GF-D8 (cell line): Measurements from ENCODE around the gene ORC4.
"Not testable (repeated sequence)": the region's sequence is repeated elsewhere in the genome, so short reads cannot be mapped to it uniquely, and the experiment has no call there.

ENCODE experiments used
- DNase-seq: peaks from one replicate; lab custom pipeline; 2025; lab: John Stamatoyannopoulos, UW

The ORC4 gene

DNA sequence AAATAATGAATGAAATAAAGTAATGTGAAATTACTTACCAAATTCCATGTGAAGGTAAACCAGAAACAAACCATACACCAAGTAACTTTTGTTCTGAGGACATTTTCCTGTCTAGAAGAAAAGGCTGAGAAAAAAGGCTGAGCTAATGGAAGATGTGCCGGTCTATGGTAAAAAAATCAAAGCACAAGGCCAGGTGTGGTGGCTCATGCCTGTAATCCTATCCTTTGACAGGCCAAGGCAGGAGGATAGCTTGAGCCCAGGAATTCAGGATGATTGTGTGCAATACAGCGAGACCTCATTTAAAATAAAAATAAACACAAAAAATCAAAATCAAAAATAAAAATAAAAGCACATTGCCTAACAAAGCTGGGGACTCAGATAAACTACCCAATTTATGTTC, 6.7 kb downstream of the ORC4 start:
- no peak for DNase-seq

DNA sequence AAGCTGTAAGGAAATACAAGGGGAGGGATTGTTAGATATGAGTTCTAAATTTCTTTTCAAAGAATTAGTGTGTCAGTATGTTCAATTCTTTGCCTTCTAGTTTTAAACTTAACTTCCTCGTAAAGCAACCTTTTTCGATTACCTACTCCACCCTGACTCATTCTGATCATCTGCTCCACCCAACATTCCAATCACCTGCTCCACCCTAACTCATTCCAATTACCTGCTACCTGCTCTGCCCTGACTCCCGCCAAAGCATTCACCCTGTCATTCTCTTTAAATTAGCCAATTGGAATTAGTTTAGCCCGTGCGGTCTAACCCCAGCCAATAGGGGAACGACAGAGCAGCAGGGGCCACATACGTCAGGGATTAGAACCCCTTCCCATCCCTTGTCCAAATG, 12.1 kb downstream of the ORC4 start:
- not testable (repeated sequence) for DNase-seq

DNA sequence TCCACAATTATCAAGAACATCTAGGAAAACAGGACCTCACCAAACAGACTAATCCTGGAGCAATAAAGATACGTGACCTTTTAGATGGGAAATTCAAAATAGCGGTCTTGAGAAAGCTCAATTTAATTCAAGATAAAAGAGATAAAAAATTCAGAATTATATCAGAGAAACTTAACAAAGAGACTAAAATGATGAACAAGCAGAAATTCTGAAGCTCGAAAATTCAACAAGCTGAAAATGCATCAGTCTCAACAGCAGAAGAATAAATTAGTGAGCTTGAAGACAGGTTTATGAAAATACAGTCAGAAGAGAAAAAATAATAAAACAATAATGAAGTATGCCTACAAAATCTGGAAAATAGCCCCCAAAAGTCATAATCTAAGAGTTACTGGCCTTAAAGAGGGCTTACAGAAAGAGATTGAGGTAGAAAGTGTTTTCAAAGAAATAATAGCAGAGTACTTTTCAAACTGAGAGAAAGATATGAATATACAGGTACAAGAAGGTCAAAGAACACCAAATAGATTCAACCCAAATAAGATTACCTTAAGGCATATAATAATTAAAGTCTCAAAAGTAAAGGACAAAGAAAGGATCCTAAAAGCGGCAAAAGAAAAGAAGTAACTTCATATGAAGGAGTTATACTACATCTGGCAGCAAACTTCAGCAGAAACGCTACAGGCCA, 13.2 kb downstream of the ORC4 start:
- DNase-seq, result no peak

DNA sequence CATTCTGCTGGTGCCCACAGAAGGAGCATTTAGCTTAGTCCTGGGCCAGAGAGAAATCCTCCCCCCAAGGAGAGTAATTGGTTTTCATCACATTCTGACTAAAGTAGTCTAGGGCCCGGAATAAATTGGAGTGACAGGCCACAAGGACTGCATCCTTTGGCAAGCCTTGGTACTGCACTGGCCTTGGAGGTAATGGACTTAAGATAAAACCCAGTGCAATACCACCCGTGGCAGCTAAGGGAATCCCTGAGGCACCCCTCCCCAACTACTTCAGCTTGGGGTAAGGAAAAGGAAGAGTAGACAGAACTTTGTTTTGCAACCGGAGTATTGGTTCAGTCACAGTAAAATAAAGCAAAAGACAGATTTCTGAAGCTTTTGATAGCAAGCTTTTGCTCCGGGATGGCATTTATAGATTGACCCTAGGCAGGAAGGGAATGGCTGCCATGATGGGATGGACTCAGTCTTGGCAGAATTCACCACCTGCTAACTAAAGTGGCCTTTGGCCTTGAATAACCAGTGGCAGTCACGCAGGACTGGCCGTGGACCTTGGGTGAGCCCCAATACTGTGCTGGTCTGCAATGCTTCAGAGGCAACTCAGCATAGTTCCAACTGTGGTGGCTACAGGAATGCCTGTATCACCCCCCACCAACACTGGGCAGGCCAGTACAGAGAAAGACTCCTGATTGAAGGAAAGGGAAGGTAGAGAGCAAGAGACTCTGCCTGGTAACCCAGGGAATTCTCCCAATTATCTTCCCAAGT, 14.1 kb downstream of the ORC4 start:
- no peak for DNase-seq

DNA sequence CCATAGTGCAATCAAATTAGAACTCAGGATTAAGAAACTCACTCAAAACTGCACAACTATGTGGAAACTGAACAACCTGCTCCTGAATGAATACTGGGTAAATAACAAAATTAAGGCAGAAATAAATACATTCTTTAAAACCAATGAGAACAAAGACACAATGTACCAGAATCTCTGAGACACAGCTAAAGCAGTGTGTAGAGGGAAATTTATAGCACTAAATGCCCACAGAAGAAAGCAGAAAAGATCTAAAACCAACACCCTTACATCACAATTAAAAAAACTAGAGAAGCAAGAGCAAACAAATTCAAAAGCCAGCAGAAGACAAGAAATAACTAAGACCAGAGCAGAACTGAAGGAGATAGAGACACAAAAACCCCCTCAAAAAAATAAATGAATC, 18.1 kb downstream of the ORC4 start:
- not testable (repeated sequence) for DNase-seq

DNA sequence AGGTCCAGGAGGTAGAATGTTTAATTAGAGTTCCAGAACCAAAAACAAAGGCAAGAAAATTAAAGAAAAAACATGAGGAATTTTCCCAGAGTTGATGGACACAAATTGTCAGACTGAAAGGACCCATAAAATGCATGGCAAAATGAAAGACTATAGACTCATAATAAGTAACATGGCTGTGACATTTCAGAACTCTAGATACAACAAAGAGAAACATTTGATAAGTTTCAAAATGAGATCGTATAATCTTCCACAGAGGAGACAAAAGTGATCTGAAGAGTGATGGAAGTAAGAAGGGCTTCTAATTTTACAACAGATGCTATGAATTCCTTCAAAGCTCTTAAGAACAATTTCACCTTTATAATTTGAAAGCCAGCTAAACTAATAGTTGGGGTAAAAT, 20.4 kb downstream of the ORC4 start:
- no peak for DNase-seq

DNA sequence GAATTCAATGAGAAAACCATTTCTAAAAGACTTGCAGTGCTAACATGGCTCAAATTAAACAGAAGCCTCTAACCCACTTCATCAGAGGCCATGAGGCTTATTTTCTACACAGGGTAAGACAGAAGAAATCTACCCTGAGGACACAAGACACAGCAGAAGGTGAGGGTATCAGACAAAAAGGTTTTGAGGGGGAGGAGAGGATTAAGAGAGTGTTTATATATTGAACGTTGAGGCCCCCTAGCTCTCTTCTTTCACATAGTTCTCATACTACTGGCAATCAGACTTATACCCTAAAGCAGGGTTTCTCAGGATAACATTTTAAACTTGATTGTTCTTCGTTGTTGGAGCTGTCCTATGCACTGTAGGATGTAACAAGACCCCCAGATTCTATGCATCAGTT, 21.4 kb downstream of the ORC4 start:
- no peak for DNase-seq

DNA sequence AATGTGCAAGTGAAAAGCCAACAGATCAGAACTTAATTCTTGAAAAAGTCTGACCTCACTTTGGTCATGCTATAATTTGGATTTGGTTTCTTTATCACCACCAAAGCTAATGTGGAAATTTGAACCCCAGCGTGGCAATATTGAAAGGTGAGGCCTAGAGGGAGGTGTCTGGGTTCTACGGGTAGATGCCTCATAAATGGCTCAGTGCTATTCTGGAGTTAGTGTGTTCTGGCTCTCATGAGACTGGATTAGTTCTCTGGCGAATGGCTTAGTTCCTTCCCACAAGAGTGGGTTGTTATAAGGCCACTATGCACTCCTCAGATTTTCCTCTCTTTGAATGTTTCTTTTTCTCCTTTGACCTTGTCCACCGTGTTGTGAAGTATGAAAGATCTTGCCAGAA, 22.3 kb downstream of the ORC4 start:
- no peak for DNase-seq

DNA sequence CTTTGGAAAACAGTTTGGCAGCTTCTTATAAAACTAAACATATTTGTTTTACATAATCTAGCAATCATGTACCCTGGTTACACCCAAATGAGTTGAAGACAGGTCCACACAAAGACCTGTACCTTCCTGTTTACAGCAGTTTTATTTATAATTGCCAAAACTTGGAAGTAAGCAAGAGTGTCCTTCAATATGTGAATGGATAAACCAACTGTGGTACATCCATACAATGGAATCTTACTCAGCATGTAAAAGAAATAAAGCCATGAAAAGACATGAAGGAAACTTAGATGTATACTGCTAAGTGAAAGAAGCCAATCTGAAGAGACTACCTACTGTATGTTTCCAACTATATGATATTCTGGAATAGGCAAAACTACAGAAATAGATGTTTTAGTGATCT, 23.7 kb downstream of the ORC4 start:
- no peak for DNase-seq

DNA sequence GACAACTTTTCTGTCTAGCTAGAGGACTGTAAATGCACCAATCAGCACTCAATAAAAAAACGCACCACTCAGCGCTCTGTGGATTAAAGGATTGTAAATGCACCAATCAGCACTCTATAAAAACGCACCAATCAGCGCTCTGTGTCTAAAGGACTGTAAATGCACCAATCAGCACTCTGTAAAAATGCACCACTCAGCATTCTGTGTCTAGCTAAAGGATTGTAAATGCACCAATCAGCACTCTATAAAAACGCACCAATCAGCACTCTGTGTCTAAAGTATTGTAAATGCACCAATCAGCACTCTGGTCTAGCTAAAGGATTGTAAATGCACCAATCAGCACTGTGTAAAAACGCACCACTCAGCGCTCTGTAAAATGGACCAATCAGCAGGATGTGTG, 25.6 kb downstream of the ORC4 start:
- not testable (repeated sequence) for DNase-seq

DNA sequence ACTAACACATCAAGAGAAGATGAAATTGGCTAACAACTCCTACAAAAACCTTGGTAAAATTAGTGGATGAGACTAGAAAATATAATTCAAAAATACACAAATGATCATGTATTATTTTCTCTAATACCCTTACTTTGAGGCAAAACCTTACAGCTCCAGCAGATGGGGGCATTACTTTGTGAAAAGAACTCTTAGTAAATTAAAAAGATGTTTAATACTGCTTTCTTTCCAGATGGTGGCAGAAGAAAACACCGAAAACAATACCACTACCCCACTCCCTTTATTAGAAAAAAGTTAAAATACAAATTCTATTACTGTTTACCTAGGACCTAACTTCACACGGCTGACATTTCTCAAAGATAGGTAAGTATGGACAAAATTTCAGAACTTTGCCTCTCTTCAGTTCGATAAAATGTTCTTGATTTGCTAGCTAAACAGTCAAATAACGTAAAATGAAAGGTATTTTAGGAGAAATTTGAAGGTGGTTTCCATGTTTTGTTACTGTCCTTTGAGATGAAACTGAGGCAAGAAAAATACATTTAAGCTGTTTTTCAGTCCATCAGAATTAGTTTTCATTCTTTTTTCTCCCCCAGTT, 30.6 kb downstream of the ORC4 start:
- DNase-seq, result peak; percentile 17

DNA sequence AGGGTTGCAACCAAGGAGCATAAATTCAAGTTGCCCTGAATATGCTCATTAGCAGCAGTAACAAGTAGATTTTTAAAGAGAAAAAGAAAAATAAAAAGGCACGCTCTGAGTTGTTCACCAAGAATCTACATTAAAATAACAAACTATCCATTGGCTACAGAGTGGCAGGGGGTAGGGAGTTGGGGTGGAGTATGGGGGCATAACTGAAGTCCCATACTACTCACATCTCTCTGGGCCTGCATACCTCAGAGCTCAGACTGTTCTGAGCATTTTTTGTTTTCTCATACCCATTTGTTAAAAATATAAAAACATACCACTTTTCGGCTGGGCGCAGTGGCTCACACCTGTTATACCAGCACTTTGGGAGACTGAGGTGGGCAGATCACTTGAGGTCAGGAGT, 31.4 kb downstream of the ORC4 start:
- DNase-seq, result no peak

DNA sequence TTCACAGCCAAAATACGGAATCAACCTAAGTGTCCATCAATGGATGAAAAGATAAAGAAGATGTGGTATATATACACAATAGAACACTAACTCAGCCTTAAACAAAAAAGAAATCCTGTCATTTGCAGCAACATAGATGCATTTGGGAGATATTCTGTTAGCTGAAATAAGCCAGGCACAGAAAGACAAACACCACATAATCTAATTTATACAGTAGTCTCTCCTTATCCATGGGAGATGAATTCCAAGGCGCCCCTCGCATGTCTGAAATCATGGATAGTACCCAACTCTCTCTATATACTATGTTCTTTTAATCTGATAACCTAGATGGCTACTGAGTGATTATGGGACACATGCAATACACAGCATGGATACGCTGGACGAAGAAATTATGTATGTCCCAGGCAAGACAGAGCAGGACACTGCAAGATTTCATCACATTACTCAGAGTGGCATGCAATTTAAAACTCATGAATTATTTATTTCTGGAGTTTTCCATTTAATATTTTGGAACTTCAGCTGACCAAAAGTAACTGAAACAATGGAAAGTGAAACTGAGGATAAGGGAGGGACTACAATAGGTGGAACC, 39.5 kb downstream of the ORC4 start:
- DNase-seq, result no peak

DNA sequence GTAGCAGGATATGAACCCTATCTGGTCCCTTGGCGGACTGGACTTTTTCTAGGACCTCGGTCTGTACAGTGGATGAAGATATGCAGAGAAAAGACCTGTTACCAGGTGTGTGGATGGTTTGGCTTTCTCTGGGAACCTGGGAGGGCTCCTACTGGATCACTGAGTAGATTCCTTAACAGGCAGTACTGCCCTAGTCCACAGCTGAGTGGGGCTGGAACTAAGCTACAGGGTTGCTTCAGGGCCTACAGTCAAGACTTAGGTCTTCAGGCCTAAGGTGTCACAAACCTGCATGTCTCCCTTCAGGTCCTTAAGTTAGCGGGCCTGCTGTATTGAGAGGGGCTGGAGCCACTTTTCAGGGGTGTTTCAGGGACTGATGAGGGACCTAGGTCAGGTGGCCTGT, 42.9 kb downstream of the ORC4 start:
- DNase-seq, result no peak

DNA sequence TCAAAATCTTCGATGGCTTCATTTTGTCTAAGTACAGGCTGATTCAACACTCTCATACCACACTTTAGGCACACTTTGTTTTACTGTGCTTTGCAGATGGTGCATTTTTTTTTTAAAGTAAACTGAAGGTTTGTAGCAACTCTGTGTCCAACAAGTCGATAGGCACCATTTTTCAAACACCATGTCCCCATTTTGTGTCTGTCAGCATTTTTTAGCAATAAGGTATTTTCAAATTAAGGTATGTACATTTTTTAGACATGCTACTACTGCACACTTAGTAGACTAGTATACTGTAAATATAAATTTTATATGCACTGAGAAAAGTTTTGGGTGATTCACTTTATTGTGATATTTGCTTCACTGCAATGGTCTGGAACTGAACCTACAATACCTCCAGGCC, 44.4 kb downstream of the ORC4 start:
- DNase-seq, result no peak

DNA sequence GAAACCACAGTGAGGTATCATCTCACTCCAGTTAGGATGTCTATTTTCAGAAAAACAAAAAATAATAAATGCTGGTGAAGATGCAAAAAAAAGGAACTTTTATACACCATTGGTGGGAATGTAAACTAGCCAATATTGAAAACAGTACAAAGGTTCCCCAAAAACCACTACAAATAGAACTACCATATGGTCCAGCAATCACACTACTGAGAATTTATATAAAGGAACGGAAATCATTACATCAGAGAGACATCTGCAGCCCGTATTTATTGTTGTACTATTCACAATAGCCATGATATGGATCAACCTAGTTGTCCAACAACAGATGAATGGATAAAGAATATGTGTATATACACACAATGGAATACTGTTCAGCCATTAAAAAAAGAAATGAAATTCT, 52.0 kb downstream of the ORC4 start:
- DNase-seq, result no peak

DNA sequence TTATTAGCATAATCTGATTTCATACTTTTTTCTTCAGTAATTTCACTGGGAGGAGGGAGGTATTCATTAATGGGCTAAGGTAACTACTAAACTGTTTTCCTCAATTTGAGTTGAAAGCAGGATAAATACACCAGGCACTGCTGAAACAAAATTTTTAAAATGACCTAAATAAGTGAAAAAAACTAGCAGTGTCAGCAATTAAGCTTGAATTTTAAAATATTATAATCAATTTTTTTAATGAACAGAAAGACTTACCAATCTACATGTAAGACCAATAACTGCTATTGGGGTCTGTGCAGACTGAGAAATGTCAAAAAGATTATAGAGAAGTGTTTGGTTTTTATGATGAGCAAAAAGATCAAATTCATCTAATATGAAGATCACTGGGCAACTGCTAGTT, 68.4 kb downstream of the ORC4 start:
- no peak for DNase-seq

DNA sequence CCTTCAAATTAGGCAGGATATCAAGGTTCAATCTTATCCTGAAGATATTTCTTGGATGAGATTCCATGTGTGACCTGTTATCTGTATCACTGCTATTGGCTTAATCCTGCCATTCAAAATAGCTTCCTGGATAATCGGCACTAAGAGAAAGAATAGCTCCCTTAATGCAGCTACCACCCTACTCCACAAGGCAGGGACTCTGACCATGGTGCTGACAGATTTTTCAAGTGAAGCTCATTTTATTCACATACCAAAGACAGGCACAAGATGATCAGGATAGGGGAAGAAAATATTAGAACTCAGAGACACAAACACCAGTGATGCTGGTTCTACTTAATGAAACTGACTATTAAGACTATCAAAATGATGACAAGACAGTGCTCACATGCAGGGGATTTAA, 74.9 kb downstream of the ORC4 start:
- DNase-seq, result no peak

DNA sequence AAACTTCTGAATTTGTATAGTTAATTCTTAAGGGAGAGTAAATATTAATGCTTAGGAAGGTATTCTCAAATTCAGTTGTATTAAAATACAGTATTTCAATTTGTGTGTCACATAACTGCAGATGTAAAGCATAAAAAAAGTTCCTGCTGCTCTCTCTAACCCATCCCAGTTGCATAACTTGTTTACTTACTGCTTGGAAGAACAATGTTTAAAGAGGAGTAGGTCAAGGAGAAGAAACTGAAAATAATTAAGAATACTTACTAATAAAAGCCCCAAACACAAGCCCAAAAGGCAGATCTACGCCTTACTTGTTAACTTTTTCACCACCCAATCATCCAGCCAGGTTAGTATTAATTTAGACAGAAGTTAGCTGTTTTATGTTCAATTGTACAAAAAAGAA, 81.2 kb downstream of the ORC4 start:
- DNase-seq, result no peak

DNA sequence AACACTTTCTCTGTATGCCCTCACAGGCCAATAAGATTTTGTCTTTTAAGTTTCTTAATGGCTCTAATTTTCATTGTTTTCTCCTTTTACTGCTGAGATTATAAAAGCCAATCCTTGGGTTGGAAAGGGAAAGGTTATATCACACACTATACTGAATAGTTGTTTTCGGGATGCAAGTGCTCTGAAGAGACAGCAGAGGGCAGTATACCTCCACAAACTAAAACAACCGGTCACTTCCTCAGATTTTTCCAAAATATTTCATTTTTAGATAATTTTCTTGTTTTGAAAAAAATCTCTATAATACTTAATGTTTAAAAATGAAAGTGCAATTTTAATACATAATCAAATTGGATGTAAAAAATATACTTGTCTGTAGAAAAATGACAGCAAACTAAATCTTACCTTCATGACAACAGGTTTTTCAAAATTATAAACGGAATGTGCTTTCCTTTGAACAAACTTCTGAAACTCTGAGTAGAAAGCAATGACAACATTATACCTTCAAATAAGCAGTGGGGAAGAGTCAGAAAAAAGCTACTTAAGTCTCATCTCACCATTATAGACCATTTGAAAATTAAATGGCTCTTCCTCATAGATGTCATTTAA, 82.7 kb downstream of the ORC4 start:
- no peak for DNase-seq

DNA sequence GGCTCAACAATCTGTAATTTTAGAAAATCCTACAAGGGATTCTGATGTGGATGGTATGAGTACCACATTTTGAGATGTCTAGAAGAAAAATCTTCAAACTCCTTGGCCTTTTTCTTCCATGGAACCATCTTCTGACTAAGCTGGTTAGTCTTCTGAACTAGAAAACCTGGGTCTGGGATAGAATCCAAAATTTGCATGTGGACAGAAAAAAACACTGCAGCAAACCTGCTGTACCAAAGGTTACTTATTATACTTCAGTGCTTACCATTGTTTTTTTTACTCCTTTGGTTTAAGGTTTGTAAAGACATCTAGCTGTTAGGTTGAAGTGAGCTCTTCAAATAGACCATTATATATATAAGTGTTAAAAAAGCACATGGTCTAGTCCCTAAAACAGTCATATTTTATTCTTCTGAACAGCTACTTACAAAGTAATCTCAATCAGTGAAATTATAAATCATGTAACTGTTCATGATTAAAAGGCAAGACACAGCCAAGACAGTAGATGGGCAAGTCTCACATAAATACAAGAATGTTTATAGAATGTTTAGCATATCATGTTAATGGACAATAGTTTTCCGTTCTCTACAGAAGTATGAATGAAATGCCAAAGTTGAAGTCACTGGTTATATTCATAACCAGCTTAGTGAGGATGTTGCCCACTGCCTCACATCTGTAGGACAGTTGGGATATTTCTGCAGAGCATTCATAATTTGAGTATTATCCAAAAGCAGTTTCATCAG, 85.5 kb downstream of the ORC4 start:
- no peak for DNase-seq

DNA sequence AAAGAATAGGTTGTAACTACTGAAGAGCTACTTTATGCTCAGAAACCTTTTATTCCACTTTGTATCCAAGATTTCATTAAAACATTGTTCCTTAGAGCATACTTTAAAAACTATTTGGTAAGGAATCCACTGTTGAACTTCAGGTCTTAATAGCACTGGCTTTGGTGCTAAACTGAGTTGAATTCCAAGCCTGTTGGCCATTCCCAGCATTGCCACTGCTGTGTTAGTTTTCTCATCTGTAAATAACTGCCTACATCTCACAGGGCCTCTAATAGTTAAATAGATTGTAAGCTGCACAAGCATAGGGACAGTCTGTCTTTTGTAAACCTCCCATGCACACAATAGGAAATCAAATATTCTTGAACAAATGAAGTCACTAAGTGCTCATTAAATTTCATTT, 86.6 kb downstream of the ORC4 start:
- DNase-seq, result no peak
